Astrocyte of the spinal cord (primary cell): Measurements from ENCODE around the gene ARNT2.

ENCODE experiments used
- DNase-seq: peaks from one replicate; pipeline ENCODE4 v3.0.0; 2011; ENCODE audit warnings: low read depth, low spot score
- H3K4me3 ChIP-seq: 2 replicates; pipeline ENCODE4 v1.5.1; 2011; ENCODE audit warnings: low read depth, mild to moderate bottlenecking, low read length, moderate library complexity
- CTCF ChIP-seq: IDR thresholded peaks from 2 replicates; pipeline ENCODE4 v1.5.1; 2012; ENCODE audit warnings: low read depth, mild to moderate bottlenecking, low read length, inconsistent platforms
- in situ Hi-C: cut with HindIII; loops from 2 replicates; pipeline ENCODE4 v1.10.0; 2017; ENCODE audit warnings: low sequenced_read_pairs

ARNT2 gene

GRCh38 chr15:80482696-80483095 is 78.5 kb downstream of the ARNT2 start:
- H3K4me3 ChIP-seq, result no peak overlapping the region
- TF ChIP-seq CTCF, result no peak
- DNase-seq, result peak; percentile 63
- in situ Hi-C loops, result no loop called here

GRCh38 chr15:80483725-80484161 is 79.6 kb downstream of the ARNT2 start:
- no peak for TF ChIP-seq CTCF
- DNase-seq, result no peak
- in situ Hi-C loops, result no loop called here

GRCh38 chr15:80484333-80484864 is 80.2 kb downstream of the ARNT2 start:
- peak; percentile 67 for DNase-seq
- TF ChIP-seq CTCF, result no peak
- in situ Hi-C loops, result no loop called here

More at GRCh38 chr15:80483725-80484161, 79.6 kb downstream of the ARNT2 start:
- no peak overlapping the region for H3K4me3 ChIP-seq

GRCh38 chr15:80485370-80486164 is 81.4 kb downstream of the ARNT2 start:
- TF ChIP-seq CTCF, result no peak
- H3K4me3 ChIP-seq, result no peak overlapping the region
- DNase-seq, result no peak
- in situ Hi-C loops, result no loop called here

More at GRCh38 chr15:80484333-80484864, 80.2 kb downstream of the ARNT2 start:
- H3K4me3 ChIP-seq, result no peak overlapping the region

- in situ Hi-C loops, result no loop called here
- DNase-seq, result no peak
- TF ChIP-seq CTCF, result no peak
- no peak overlapping the region for H3K4me3 ChIP-seq
Observed at GRCh38 chr15:80487839-80488390, 83.7 kb downstream of the ARNT2 start.

GRCh38 chr15:80489030-80489594 is 84.9 kb downstream of the ARNT2 start:
- H3K4me3 ChIP-seq, result no peak overlapping the region
- DNase-seq, result peak; percentile 80
- in situ Hi-C loops, result no loop called here
- TF ChIP-seq CTCF, result no peak
